Ramos (cell line): ENCODE data around the gene ULK3.

Experiments
- in situ Hi-C: fragments of 300-500 bp; cut with MboI; formaldehyde crosslinking; loops from one replicate; pipeline ENCODE4 v1.14.3; 2022; ENCODE audit warnings: low sequenced_read_pairs; ENCODE audit not compliant: unreplicated experiment

Gene ULK3

GRCh38 chr15:74868059-74868458 is 25.1 kb upstream of the ULK3 start:
- in situ Hi-C loops, result no loop called here

- in situ Hi-C loops, result no loop called here
Observed at GRCh38 chr15:74867466-74868038, 24.6 kb upstream of the ULK3 start.

- in situ Hi-C loops, result no loop called here
Observed at GRCh38 chr15:74866090-74866489, 23.1 kb upstream of the ULK3 start.

- in situ Hi-C loops, result no loop called here
Observed at GRCh38 chr15:74865316-74865715, 22.4 kb upstream of the ULK3 start.

- in situ Hi-C loops, result no loop called here
Observed at GRCh38 chr15:74864296-74864695, 21.3 kb upstream of the ULK3 start.

GRCh38 chr15:74863239-74864056 is 20.5 kb upstream of the ULK3 start:
- in situ Hi-C loops, result no loop called here

- in situ Hi-C loops, result no loop called here
Observed at GRCh38 chr15:74858369-74858740, 15.4 kb upstream of the ULK3 start.

GRCh38 chr15:74857671-74858368 is 14.9 kb upstream of the ULK3 start:
- in situ Hi-C loops, result no loop called here

GRCh38 chr15:74857082-74857655 is 14.2 kb upstream of the ULK3 start:
- in situ Hi-C loops, result no loop called here

GRCh38 chr15:74856537-74856936 is 13.6 kb upstream of the ULK3 start:
- in situ Hi-C loops, result no loop called here

GRCh38 chr15:74855857-74856256 is 12.9 kb upstream of the ULK3 start:
- in situ Hi-C loops, result no loop called here

GRCh38 chr15:74854453-74855022 is 11.6 kb upstream of the ULK3 start:
- in situ Hi-C loops, result no loop called here

GRCh38 chr15:74851960-74852359 is 9.0 kb upstream of the ULK3 start:
- in situ Hi-C loops, result no loop called here

- in situ Hi-C loops, result no loop called here
Observed at GRCh38 chr15:74850393-74850792, 7.4 kb upstream of the ULK3 start.

- in situ Hi-C loops, result no loop called here
Observed at GRCh38 chr15:74847432-74847831, 4.5 kb upstream of the ULK3 start.

GRCh38 chr15:74845581-74845980 is 2.6 kb upstream of the ULK3 start:
- in situ Hi-C loops, result no loop called here

- in situ Hi-C loops, result no loop called here
Observed at GRCh38 chr15:74845208-74845568, 2.2 kb upstream of the ULK3 start.

GRCh38 chr15:74844319-74845207 is 1.6 kb upstream of the ULK3 start:
- in situ Hi-C loops, result no loop called here

GRCh38 chr15:74843891-74844299 is 939 bp upstream of the ULK3 start:
- in situ Hi-C loops, result no loop called here

GRCh38 chr15:74843445-74843828 is 481 bp upstream of the ULK3 start:
- in situ Hi-C loops, result no loop called here
